Testis (tissue), 3 donors: ENCODE measurements around the gene BCCIP. TPM values are rescaled to one million over a fixed set of nuclear protein-coding genes. Genes with fewer than 3 reads are reported as not detected.

Experiments
- DNase-seq: peaks from one replicate; pipeline ENCODE4 v3.0.0-alpha.2; 2019
- H3K27ac ChIP-seq, 2 donors: fragments of 200-600 bp; sonication (generic); one replicate each; pipeline ENCODE4 v1.5.1; 2019
- H3K27me3 ChIP-seq: fragments of 200-600 bp; sonication (generic); one replicate; pipeline ENCODE4 v1.5.1; 2019
- H3K36me3 ChIP-seq: fragments of 200-600 bp; sonication (generic); one replicate; pipeline ENCODE4 v1.5.1; 2017; ENCODE audit warnings: low read depth; ENCODE audit errors: missing control alignments
- H3K4me1 ChIP-seq: fragments of 200-600 bp; sonication (generic); one replicate; pipeline ENCODE4 v1.5.1; 2019
- H3K4me3 ChIP-seq, 2 donors: fragments of 200-600 bp; sonication (generic); one replicate each; pipeline ENCODE4 v1.5.1; 2017 to 2019
- H3K9me3 ChIP-seq: fragments of 200-600 bp; sonication (generic); one replicate; pipeline ENCODE4 v1.5.1; 2017
- CTCF ChIP-seq, 3 experiments: fragments of 450-650 bp in 2 of 3; fragments of 200-600 bp in 1 of 3; sonication (generic) in 1 of 3; IDR thresholded peaks; one replicate each; pipeline ENCODE4 v1.5.1; 2016 to 2019; ENCODE audit warnings: antibody characterized with exemption in 3 of 3, mild to moderate bottlenecking in 2 of 3, moderate library complexity in 1 of 3
- POLR2A ChIP-seq: fragments of 450-650 bp; IDR thresholded peaks from one replicate; pipeline ENCODE4 v1.6.1; 2017; ENCODE audit warnings: antibody characterized with exemption, mild to moderate bottlenecking, moderate library complexity
- WGBS, 2 donors: methylation state at CpG; one replicate each; pipeline ENCODE4 v1.1.5; 2018; 5-methylcytosine and 5-hydroxymethylcytosine counted together
- intact Hi-C: fragments of 100-400 bp; cut with DNase I; formaldehyde crosslinking; loops from one replicate; pipeline ENCODE4 v1.15.1; 2023; ENCODE audit warnings: low total_unique reads
- polyA plus RNA-seq: library from polyadenylated mRNA; stranded (reverse); fragments of 350-450 nt; fragmentation: Illumina TruSeq; extraction: RNeasy Lipid Tissue Mini Kit (QIAGEN cat#74804); gene quantifications from one replicate; pipeline ENCODE4 v1.2.3, GENCODE V29; 2014; ENCODE audit warnings: low read depth, low replicate concordance; ENCODE audit not compliant: insufficient read depth
- total RNA-seq, 2 donors: library from RNA; depleted of rRNA; stranded (reverse); fragments of >200 nt; gene quantifications; one replicate each; pipeline ENCODE4 v1.2.3, GENCODE V29; 2016

BCCIP gene
- total and polyA plus RNA-seq, 3 donors from 2014 or later = 59.8 to 81.9 (median 63.9) TPM

- Histone ChIP-seq H3K4me1 (no peaks in the 10 kb centered on the region), H3K9me3 (no peaks in the 10 kb centered on the region), H3K27ac (no peak overlapping the region), H3K36me3 (no peaks in the 10 kb centered on the region), H3K4me3 (no peak overlapping the region), H3K27me3 (no peaks in the 10 kb centered on the region)
- 85 to 88% methylated on average over 2 of the region's 2 CpGs for WGBS, 2 donors
- DNase-seq = no peak
- TF ChIP-seq CTCF (IDR thresholded peaks at IDR 0.05) (no peak), POLR2A (no peak)
- intact Hi-C loops = no loop called here
Measured at GRCh38 chr10:125857185-125857760, 33.9 kb downstream of the BCCIP start.

DNA sequence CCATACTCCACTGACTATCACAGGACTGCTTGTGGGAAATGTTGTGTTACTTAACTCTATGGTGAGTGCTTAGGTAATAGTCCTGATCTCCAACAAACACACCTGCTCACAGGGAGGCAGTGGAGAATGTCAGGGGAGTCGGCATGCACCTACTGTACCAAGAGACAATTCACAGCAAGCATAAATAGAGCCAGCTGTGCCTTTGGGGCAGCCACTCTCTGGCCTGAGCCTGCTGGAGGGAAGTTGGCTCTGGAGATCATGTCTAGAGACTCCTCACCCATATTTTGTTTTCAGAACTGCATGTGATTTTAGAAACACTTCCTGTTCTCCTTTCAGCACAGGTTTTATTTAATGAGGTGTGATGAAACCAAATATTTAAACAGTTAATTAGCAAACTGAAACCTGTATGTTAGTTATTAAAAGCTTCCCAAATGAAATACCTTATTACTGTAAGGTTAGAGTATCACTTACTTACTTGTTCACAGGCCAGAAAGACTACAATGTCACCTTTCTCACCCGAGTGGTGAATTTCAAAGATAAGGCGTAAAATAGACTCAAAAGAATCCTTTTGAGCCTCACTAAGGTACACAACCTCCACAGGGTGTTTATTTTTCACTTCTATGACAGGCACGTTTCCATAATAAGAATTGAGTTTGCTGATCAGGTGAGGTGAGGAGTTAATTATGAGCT lies 35.9 kb downstream of the BCCIP start:
- TF ChIP-seq POLR2A (no peak), CTCF (IDR thresholded peaks at IDR 0.05) (no peak)
- Histone ChIP-seq H3K9me3 (no peaks in the 10 kb centered on the region), H3K27me3 (no peaks in the 10 kb centered on the region), H3K4me3 (no peak overlapping the region), H3K36me3 (no peaks in the 10 kb centered on the region), H3K27ac (no peak overlapping the region), H3K4me1 (no peaks in the 10 kb centered on the region)
- intact Hi-C loops = no loop called here
- whole genome bisulfite sequencing, 2 donors = 79 to 80% methylated on average over 4 of the region's 4 CpGs
- DNase-seq = no peak

GRCh38 chr10:125865120-125865519 lies 41.8 kb downstream of the BCCIP start:
- WGBS, 2 donors = 75 to 84% methylated on average over 3 of the region's 3 CpGs
- Histone ChIP-seq H3K27ac (no peak overlapping the region), H3K9me3 (no peaks in the 10 kb centered on the region), H3K27me3 (no peaks in the 10 kb centered on the region), H3K4me1 (no peaks in the 10 kb centered on the region), H3K36me3 (no peaks in the 10 kb centered on the region), H3K4me3 (no peak overlapping the region)
- DNase-seq = no peak
- intact Hi-C loops = no loop called here
- TF ChIP-seq CTCF (IDR thresholded peaks at IDR 0.05) = no peak
- no peak for TF ChIP-seq POLR2A

- Histone ChIP-seq H3K4me3 (no peak overlapping the region), H3K27ac (no peak overlapping the region), H3K36me3 (no peaks in the 10 kb centered on the region), H3K9me3 (no peaks in the 10 kb centered on the region), H3K27me3 (no peaks in the 10 kb centered on the region), H3K4me1 (no peaks in the 10 kb centered on the region)
- 89 to 96% methylated on average over 7 of the region's 7 CpGs for WGBS, 2 donors
- TF ChIP-seq POLR2A (no peak), CTCF (IDR thresholded peaks at IDR 0.05) (no peak)
- intact Hi-C loops = no loop called here
- no peak for DNase-seq
Measured at GRCh38 chr10:125866421-125867029, 43.2 kb downstream of the BCCIP start.
